GM21576 (cell line): Measurements from ENCODE around the gene CHST12.
"Not testable (repeated sequence)": the region's sequence is repeated elsewhere in the genome, so short reads cannot be mapped to it uniquely, and the experiment has no call there.

ENCODE experiments used
- ATAC-seq: cut with Tn5 transposase; IDR thresholded peaks from one replicate; pipeline ENCODE4 v1.9.1; 2021; ENCODE audit warnings: mild to moderate bottlenecking, moderate library complexity; ENCODE audit not compliant: unreplicated experiment

CHST12 gene

GRCh38 chr7:2453849-2454248 lies 50.4 kb downstream of the CHST12 start:
- ATAC-seq = not testable (repeated sequence)

- no peak for ATAC-seq
Observed at GRCh38 chr7:2459674-2460073, 56.3 kb downstream of the CHST12 start.

GRCh38 chr7:2460188-2460587 lies 56.8 kb downstream of the CHST12 start:
- ATAC-seq = no peak

- ATAC-seq = no peak
Observed at GRCh38 chr7:2460641-2461040, 57.2 kb downstream of the CHST12 start.

GRCh38 chr7:2461268-2462026 lies 58.0 kb downstream of the CHST12 start:
- no peak for ATAC-seq

GRCh38 chr7:2462731-2463130 lies 59.3 kb downstream of the CHST12 start:
- no peak for ATAC-seq

GRCh38 chr7:2465928-2466327 lies 62.5 kb downstream of the CHST12 start:
- ATAC-seq = no peak

- no peak for ATAC-seq
Observed at GRCh38 chr7:2466675-2467074, 63.3 kb downstream of the CHST12 start.

GRCh38 chr7:2468227-2468626 lies 64.8 kb downstream of the CHST12 start:
- no peak for ATAC-seq

GRCh38 chr7:2469460-2470203 lies 66.2 kb downstream of the CHST12 start:
- ATAC-seq = not testable (repeated sequence)

- no peak for ATAC-seq
Observed at GRCh38 chr7:2470204-2471021, 67.0 kb downstream of the CHST12 start.

- no peak for ATAC-seq
Observed at GRCh38 chr7:2471022-2471329, 67.6 kb downstream of the CHST12 start.

GRCh38 chr7:2471396-2471795 lies 68.0 kb downstream of the CHST12 start:
- no peak for ATAC-seq

GRCh38 chr7:2472739-2473138 lies 69.3 kb downstream of the CHST12 start:
- no peak for ATAC-seq

- ATAC-seq = no peak
Observed at GRCh38 chr7:2473496-2474180, 70.2 kb downstream of the CHST12 start.

GRCh38 chr7:2474224-2474623 lies 70.8 kb downstream of the CHST12 start:
- no peak for ATAC-seq

GRCh38 chr7:2474813-2475677 lies 71.6 kb downstream of the CHST12 start:
- ATAC-seq = no peak

- ATAC-seq = no peak
Observed at GRCh38 chr7:2475678-2476015, 72.2 kb downstream of the CHST12 start.

GRCh38 chr7:2476298-2476697 lies 72.9 kb downstream of the CHST12 start, which contains the start of gene GRIFIN:
Gene GRIFIN, minus strand, starts transcription at chr7:2476398. Its CDS starts 15 bp downstream, at chr7:2476383.
- ATAC-seq = no peak

- ATAC-seq = no peak
Observed at GRCh38 chr7:2476776-2477446, 73.5 kb downstream of the CHST12 start.
